GM23338 (cell line): ENCODE data around the gene ITGAV. TPM values are rescaled to one million over a fixed set of nuclear protein-coding genes. Genes with fewer than 3 reads are reported as not detected.

ENCODE experiments used
- ATAC-seq: fragments of 200-7000 bp; cut with Tn5 transposase; 3 replicates; pipeline ENCODE4 v1.9.1; 2020
- DNase-seq: peaks from one replicate; pipeline ENCODE4 v3.0.0-alpha.2; 2015; ENCODE audit warnings: low spot score
- H2AFZ ChIP-seq: fragments of 200-600 bp; sonication (generic); 2 replicates; pipeline ENCODE4 v1.8.0; 2016; ENCODE audit warnings: antibody characterized with exemption, mild to moderate bottlenecking, moderate library complexity
- H3F3A ChIP-seq: fragments of 200-600 bp; sonication (generic); replicated peaks from 2 replicates; pipeline ENCODE4 v1.8.0; 2017; ENCODE audit warnings: antibody characterized with exemption, mixed run types, low read depth
- H3K27ac ChIP-seq: fragments of 200-600 bp; sonication (generic); 2 replicates; pipeline ENCODE4 v1.6.1; 2016; ENCODE audit warnings: low read depth
- H3K27me3 ChIP-seq: fragments of 200-600 bp; sonication (generic); 2 replicates; pipeline ENCODE4 v1.8.0; 2016; ENCODE audit warnings: mild to moderate bottlenecking, mixed run types, moderate library complexity; ENCODE audit not compliant: insufficient read depth
- H3K36me3 ChIP-seq: fragments of 200-600 bp; sonication (generic); 2 replicates; pipeline ENCODE4 v1.8.0; 2016; ENCODE audit warnings: mild to moderate bottlenecking; ENCODE audit not compliant: insufficient read depth
- H3K4me1 ChIP-seq: fragments of 200-600 bp; sonication (generic); 2 replicates; pipeline ENCODE4 v1.8.0; 2016; ENCODE audit warnings: mild to moderate bottlenecking, moderate library complexity; ENCODE audit not compliant: insufficient read depth
- H3K4me2 ChIP-seq: fragments of 200-600 bp; sonication (generic); 2 replicates; pipeline ENCODE4 v1.7.1; 2017; ENCODE audit warnings: mixed run types
- H3K4me3 ChIP-seq: fragments of 200-600 bp; sonication (generic); 2 replicates; pipeline ENCODE4 v1.6.1; 2016; ENCODE audit warnings: mixed run types
- H3K79me2 ChIP-seq: fragments of 200-600 bp; sonication (generic); replicated peaks from 2 replicates; pipeline ENCODE4 v1.8.0; 2017; ENCODE audit warnings: mild to moderate bottlenecking; ENCODE audit not compliant: insufficient read depth
- H3K9me2 ChIP-seq: fragments of 200-600 bp; sonication (generic); 2 replicates; pipeline ENCODE4 v1.8.0; 2017; ENCODE audit not compliant: insufficient read depth
- H4K20me1 ChIP-seq: fragments of 200-600 bp; sonication (generic); replicated peaks from 2 replicates; pipeline ENCODE4 v1.8.0; 2017; ENCODE audit warnings: mild to moderate bottlenecking; ENCODE audit not compliant: insufficient read depth
- H3K27ac Mint-ChIP-seq: 2 replicates; pipeline ENCODE4 v1.8.0; 2020; ENCODE audit warnings: inconsistent platforms, mild to moderate bottlenecking, moderate library complexity, mixed read lengths
- H3K27me3 Mint-ChIP-seq: 3 replicates; pipeline ENCODE4 v1.8.0; 2022; ENCODE audit warnings: low read depth, mild to moderate bottlenecking, moderate library complexity, mixed read lengths, inconsistent platforms; ENCODE audit not compliant: insufficient read depth, poor library complexity
- H3K36me3 Mint-ChIP-seq: 3 replicates; pipeline ENCODE4 v1.8.0; 2021; ENCODE audit warnings: low read depth, mild to moderate bottlenecking, inconsistent platforms, moderate library complexity, mixed read lengths
- H3K4me1 Mint-ChIP-seq: 3 replicates; pipeline ENCODE4 v1.8.0; 2020; ENCODE audit warnings: mild to moderate bottlenecking, inconsistent platforms, mixed read lengths
- H3K4me3 Mint-ChIP-seq: 3 replicates; pipeline ENCODE4 v1.8.0; 2021; ENCODE audit warnings: moderate library complexity, mild to moderate bottlenecking, inconsistent platforms, mixed read lengths
- H3K9me3 Mint-ChIP-seq: 3 replicates; pipeline ENCODE4 v1.8.0; 2020; ENCODE audit warnings: moderate library complexity, mild to moderate bottlenecking, inconsistent platforms, mixed read lengths
- CREB1 ChIP-seq: fragments of 250-450 bp; sonication (Bioruptor Pico); IDR thresholded peaks from 2 replicates; pipeline ENCODE4 v1.5.0; 2020; ENCODE audit warnings: low read depth, mild to moderate bottlenecking, moderate library complexity
- CTCF ChIP-seq, 2 experiments: fragments of 200-600 bp in 1 of 2; sonication (generic) in 1 of 2; conservative IDR thresholded peaks; 2 replicates each; pipeline versions ENCODE4 v1.5.1 to v1.6.1; 2016 to 2017; ENCODE audit warnings: antibody characterized with exemption in 2 of 2, low read depth in 2 of 2, mild to moderate bottlenecking in 2 of 2, moderate library complexity in 1 of 2
- EZH2 ChIP-seq: fragments of 200-600 bp; sonication (generic); IDR thresholded peaks from one replicate; pipeline ENCODE4 v1.8.0; 2017; ENCODE audit warnings: antibody characterized with exemption, mild to moderate bottlenecking, low read depth; ENCODE audit not compliant: unreplicated experiment
- EZH2phosphoT487 ChIP-seq: fragments of 200-600 bp; sonication (generic); IDR thresholded peaks from one replicate; pipeline ENCODE4 v1.8.1; 2018; ENCODE audit warnings: antibody characterized with exemption; ENCODE audit not compliant: unreplicated experiment
- POLR2AphosphoS5 ChIP-seq: IDR thresholded peaks from 2 replicates; pipeline ENCODE4 v1.6.1; 2016; ENCODE audit warnings: antibody characterized with exemption, low read depth
- REST ChIP-seq: IDR thresholded peaks from one replicate; pipeline ENCODE4 v1.6.1; 2018; ENCODE audit warnings: antibody characterized with exemption; ENCODE audit not compliant: unreplicated experiment
- STAT1 ChIP-seq: IDR thresholded peaks from one replicate; pipeline ENCODE4 v1.6.1; 2016; ENCODE audit warnings: antibody characterized with exemption; ENCODE audit not compliant: unreplicated experiment
- ZNF114 ChIP-seq: fragments of 250-450 bp; sonication (Bioruptor Pico); IDR thresholded peaks from 2 replicates; pipeline ENCODE4 v1.5.0; 2020; ENCODE audit warnings: mild to moderate bottlenecking, moderate library complexity
- ZNF331 ChIP-seq: fragments of 250-450 bp; sonication (Bioruptor Pico); IDR thresholded peaks from 2 replicates; pipeline ENCODE4 v1.5.0; 2020; ENCODE audit warnings: low read depth, mild to moderate bottlenecking, moderate library complexity
- ZNF462 ChIP-seq: fragments of 250-450 bp; sonication (Bioruptor Pico); IDR thresholded peaks from 2 replicates; pipeline ENCODE4 v1.5.0; 2020; ENCODE audit warnings: mild to moderate bottlenecking, moderate library complexity
- polyA plus RNA-seq: library from polyadenylated mRNA; unstranded; fragments of >200 nt; fragmentation: Nextera tagmentation; extraction: Ambion mirVana; gene quantifications from 2 replicates; pipeline ENCODE4 v1.2.1, GENCODE V29; 2016
- total RNA-seq: library from RNA; depleted of rRNA; stranded (reverse); fragments of >200 nt; shearing (Covaris generic); gene quantifications from 2 replicates; pipeline ENCODE4 v1.2.3, GENCODE V29; 2014

Gene ITGAV
- total and polyA plus RNA-seq, 2 experiments from 2014 or later: 9.1 to 56.5 TPM

- H3K36me3 ChIP-seq: no peaks in the 10 kb centered on the region
- H3F3A ChIP-seq: no peaks in the 10 kb centered on the region
- H3K9me2 ChIP-seq: no peaks in the 10 kb centered on the region
- H3K4me3 Mint-ChIP-seq: no peak overlapping the region
- H3K27me3 ChIP-seq: no peaks in the 10 kb centered on the region
- peaks cover 3% of the 10 kb centered on the region; the same call in 1 of the 3 replicates for H3K36me3 Mint-ChIP-seq
- H3K4me3 ChIP-seq: no peak overlapping the region
- no peaks in the 10 kb centered on the region for H4K20me1 ChIP-seq
- peaks cover 5% of the 10 kb centered on the region; the same call in 1 of the 2 replicates for H3K79me2 ChIP-seq
- H2AFZ ChIP-seq: no peak overlapping the region
- DNase-seq (no peak), ATAC-seq (no peak)
- no peak for TF ChIP-seq REST
- TF ChIP-seq ZNF114: no peak
- peaks cover 48% of the 10 kb centered on the region for H3K4me1 Mint-ChIP-seq
- H3K9me3 Mint-ChIP-seq: no peaks in the 10 kb centered on the region
- H3K27me3 Mint-ChIP-seq: peaks cover 4% of the 10 kb centered on the region
- H3K4me1 ChIP-seq: peaks cover 53% of the 10 kb centered on the region
- H3K4me2 ChIP-seq: 0 out of 2 replicates have a peak overlapping the region, but pooled peaks have one; percentile 32
- H3K27ac ChIP-seq: no peak overlapping the region
- H3K27ac Mint-ChIP-seq: peak overlapping the region; percentile 34
These were observed 123.8 kb downstream of the ITGAV start for GRCh38 chr2:186713691-186714090.

GRCh38 chr2:186714611-186715010, 124.8 kb downstream of the ITGAV start:
- Mint-ChIP-seq H3K27ac (no peak overlapping the region), H3K27me3 (peaks cover 4% of the 10 kb centered on the region), H3K4me3 (no peak overlapping the region), H3K9me3 (no peaks in the 10 kb centered on the region), H3K36me3 (peaks cover under 1% of the 10 kb centered on the region; the same call in 1 of the 3 replicates), H3K4me1 (peaks cover 58% of the 10 kb centered on the region)
- H3K27ac ChIP-seq: no peak overlapping the region
- H3K27me3 ChIP-seq: no peaks in the 10 kb centered on the region
- no peaks in the 10 kb centered on the region for H4K20me1 ChIP-seq
- peaks cover 61% of the 10 kb centered on the region for H3K4me1 ChIP-seq
- ATAC-seq: no peak
- no peak overlapping the region for H3K4me3 ChIP-seq
- DNase-seq: no peak
- H3K4me2 ChIP-seq: peak overlapping the region; percentile 32
- H2AFZ ChIP-seq: no peak overlapping the region
- no peaks in the 10 kb centered on the region for H3K36me3 ChIP-seq
- peaks cover 10% of the 10 kb centered on the region; the same call in 1 of the 2 replicates for H3K79me2 ChIP-seq
- H3F3A ChIP-seq: no peaks in the 10 kb centered on the region
- no peaks in the 10 kb centered on the region for H3K9me2 ChIP-seq
- no peak for TF ChIP-seq EZH2phosphoT487
- no peak for TF ChIP-seq STAT1
- no peak for TF ChIP-seq EZH2
- TF ChIP-seq ZNF462 (CRISPR knock-in tag): no peak
- TF ChIP-seq POLR2AphosphoS5: no peak
- no peak for TF ChIP-seq CREB1 (CRISPR knock-in tag)
- TF ChIP-seq CTCF (conservative IDR thresholded peaks at IDR 0.05; ENCODE audit: low read depth in 2 of 2): no peak
- TF ChIP-seq ZNF331 (CRISPR knock-in tag): no peak
